GM19328 (cell line): ENCODE results near the gene TTC22.
"Not testable (repeated sequence)": the region's sequence is repeated elsewhere in the genome, so short reads cannot be mapped to it uniquely, and the experiment has no call there.

Experiments used
- ATAC-seq: cut with Tn5 transposase; IDR thresholded peaks from one replicate; pipeline ENCODE4 v1.9.1; 2021; ENCODE audit warnings: mild to moderate bottlenecking, moderate library complexity; ENCODE audit not compliant: unreplicated experiment

The TTC22 gene

GRCh38 chr1:54791880-54792522 is 9.1 kb downstream of the TTC22 start:
- no peak for ATAC-seq

- ATAC-seq: no peak
Observed at GRCh38 chr1:54788459-54788858, 12.7 kb downstream of the TTC22 start.

- no peak for ATAC-seq
Observed at GRCh38 chr1:54787604-54788003, 13.5 kb downstream of the TTC22 start.

DNA sequence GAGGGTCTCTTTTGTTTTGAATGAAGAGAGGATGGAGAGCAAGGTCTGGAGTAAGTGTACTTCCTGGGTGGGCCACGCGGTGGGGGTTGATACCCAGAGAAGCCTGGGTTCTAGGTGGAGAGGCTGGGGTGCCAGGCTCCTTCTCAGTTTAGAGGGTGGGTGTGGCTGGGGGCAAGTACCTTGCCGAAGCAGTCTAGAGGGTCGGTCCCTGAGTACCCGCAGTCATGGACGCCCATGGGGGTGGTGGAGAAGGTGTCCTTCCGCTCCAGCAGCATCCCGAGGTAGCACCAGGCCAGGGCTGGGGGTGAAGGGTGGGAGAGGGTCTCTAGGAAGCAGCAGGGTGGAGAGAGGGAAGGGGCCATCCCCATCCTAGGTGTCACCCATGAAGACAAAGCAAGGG is 14.3 kb downstream of the TTC22 start:
- no peak for ATAC-seq

DNA sequence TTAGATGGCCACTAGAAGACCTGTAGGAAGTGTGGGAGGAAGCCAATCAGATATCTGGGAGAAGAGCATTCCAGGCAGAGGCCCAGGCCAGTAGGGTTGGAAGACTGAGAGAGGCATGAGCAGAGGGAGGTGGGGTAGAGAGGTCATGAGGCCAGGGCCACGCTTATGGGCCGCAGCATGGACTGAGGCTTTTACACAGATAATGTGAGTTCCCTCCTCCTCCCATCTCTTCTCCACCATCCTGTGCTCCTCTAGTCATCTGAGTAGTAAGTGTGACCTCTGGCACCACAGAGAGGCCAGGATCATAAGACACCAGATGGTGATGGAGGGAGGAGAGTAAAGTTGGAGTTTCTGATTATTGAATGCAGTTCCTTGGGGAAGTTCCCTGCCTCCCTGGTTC is 17.1 kb downstream of the TTC22 start:
- ATAC-seq: no peak

GRCh38 chr1:54782588-54782987 is 18.5 kb downstream of the TTC22 start:
- no peak for ATAC-seq

DNA sequence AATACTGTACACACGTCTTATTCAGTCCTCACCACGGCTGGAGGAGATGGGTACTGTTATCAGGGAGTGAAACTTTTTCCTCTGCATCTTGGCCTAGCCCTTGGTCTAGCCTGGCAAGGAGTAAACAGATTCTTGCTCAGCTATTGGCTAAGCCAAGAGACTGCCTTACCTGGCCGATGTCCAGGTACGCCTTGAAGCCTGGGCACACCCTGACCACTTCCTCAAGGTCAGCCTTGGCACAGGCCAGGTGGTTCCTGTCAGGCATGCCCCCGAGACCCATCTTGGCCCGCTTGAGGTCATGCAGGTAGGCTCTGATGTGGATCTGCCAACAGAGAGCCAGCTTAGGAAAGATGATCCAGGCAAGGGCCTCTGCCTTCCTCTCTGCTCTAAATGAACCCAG is 19.0 kb downstream of the TTC22 start:
- no peak for ATAC-seq

DNA sequence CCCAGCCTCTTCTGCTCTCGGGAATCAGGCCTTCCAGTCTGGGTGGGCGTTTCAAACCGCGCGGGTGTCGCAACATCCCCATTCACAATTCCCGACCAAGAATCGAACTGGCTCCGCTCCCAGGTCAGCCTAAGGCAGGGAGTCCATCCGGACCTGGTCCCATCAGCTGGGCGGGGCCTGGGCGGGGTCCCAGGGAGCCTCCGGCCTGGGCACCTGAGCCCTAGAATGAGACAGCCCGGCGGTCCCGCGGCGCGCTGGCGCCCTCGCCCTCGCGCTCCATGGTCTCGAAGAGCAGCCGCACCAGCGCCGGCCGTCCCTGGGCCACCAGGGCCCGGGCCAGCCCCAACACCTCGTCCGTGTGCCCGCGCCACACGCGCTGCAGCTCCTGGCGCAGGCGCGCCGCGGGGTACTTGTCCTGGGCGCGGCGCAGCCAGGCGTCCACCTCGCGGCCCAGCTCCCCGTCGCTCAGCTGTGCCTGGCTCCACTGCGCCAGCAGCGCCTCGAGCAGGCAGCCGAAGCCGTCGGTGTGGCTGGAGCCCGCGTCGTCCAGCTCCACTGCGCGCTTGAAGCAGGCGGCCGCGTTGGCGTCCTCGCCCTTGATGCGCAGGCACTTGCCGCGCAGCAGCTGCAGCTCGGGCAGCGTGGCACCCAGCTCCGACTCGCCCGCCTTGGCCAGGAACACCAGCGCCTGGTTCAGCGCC is 19.9 kb downstream of the TTC22 start:
- no peak for ATAC-seq

- ATAC-seq: no peak
Observed at GRCh38 chr1:54777431-54777830, 23.7 kb downstream of the TTC22 start.

- ATAC-seq: no peak
Observed at GRCh38 chr1:54777011-54777410, 24.1 kb downstream of the TTC22 start.

DNA sequence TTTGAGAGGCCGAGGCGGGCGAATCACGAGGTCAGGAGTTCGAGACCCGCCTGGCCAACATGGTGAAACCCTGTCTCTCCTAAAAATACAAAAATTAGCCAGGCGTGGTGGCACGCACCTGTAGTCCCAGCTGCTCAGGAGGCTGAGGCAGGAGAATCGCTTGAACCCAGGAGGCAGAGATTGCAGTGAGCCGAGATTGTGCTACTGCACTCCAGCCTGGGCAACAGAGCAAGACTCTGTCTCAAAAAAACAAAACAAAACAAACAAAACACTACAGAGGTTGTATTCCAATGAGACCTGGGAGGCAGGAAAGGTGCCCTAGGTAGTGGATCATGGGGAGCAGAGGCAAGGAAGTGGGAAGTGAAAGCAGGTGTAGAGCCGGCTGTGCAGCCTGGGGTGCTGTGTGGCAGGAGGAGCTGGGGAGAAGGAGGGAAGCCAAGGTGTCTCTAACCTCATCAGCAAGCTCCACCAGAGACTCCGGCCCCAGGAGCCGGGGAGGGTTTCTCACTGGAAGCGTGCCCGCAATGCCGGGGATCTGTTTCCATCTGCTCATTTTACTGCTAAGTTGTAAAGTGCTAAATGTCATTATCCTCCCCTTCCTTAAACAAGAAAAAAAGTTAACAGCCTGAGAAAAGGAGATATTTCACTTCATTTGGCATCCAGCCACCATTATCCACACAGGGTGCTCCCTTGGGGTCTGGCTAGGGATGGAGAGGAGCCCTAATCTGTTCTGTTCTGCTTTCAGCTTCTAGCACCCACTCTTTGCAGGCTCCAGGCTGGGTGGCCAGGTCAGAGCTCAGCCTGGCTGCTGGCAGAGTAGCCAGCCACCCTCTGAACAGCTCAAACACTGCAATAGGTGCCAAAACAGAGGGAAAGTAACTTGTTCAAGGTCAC is 25.0 kb downstream of the TTC22 start:
- not testable (repeated sequence) for ATAC-seq

DNA sequence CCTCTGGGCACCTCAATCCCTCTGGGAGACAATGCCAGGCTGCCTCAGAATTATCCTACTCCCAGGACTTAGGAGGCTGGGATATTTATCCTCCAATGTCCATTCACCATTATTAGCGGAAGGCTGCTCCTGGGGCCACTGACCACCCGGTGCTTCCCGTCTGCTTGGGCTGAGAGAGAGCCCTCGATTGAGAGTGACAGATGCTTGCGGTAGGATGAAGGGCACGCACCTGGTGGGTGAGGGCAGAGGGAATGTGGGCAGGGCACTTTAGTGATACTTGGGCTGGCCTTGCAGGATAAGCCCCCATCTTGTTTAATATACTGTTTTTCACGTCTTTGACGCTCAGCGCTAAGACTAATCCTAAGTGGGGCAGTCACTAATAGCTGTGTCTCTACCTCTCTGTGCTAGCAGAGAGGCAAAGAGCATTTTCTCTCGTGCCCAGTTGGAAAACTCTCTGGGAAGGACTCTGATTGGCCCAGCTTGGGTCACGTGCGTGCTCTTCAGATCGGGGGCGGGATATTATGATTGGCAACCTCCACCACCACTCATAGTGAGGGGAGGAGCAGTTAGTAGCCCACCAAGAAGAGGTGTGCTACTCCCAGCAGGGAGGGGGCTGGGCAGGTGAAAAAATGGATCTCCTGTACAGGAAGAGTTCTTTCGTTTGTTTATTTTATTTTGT is 26.2 kb downstream of the TTC22 start:
- ATAC-seq: no peak

- ATAC-seq: no peak
Observed at GRCh38 chr1:54772951-54773350, 28.2 kb downstream of the TTC22 start.

DNA sequence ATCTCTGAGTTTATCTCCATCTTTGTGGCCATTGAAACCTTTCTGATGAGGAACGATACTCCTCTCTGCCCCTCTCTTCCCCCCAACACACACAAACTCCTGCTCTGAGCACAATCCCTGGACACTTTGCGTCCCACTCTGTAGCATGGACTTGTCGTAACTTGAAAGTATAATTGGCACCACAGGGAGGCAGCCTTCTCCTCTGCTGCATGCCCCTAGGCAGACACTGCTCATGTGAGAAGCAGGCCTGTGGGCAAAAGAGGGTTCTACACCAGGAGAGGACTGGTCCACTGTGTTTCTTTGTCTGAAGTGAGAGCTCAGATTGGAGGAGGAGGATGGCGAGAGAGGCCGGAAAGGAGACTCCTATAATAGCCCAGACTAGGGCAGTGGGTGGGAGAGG is 33.0 kb downstream of the TTC22 start:
- ATAC-seq: no peak

GRCh38 chr1:54767526-54767925 is 33.6 kb downstream of the TTC22 start:
- ATAC-seq: no peak

- ATAC-seq: no peak
Observed at GRCh38 chr1:54766726-54767125, 34.4 kb downstream of the TTC22 start.

GRCh38 chr1:54764922-54765561 is 36.1 kb downstream of the TTC22 start:
- ATAC-seq: peak; percentile 6

GRCh38 chr1:54764133-54764921 is 36.8 kb downstream of the TTC22 start, which contains the start of gene PARS2:
Gene PARS2 (minus strand): TSS chr1:54764523. CDS start chr1:54759161, 5,362 bp downstream.
- ATAC-seq: peak; percentile 96

GRCh38 chr1:54763816-54764132 is 37.3 kb downstream of the TTC22 start:
- ATAC-seq: no peak
